Hypothalamus (tissue), 51 donors: Measurements from ENCODE around the gene RNASEH2A.
"Not testable (repeated sequence)": the region's sequence is repeated elsewhere in the genome, so short reads cannot be mapped to it uniquely, and the experiment has no call there.

ENCODE experiments used
- DNase-seq, 51 donors: peaks; one replicate each; lab custom pipeline; 2025; lab: John Stamatoyannopoulos, UW

The RNASEH2A gene

DNA sequence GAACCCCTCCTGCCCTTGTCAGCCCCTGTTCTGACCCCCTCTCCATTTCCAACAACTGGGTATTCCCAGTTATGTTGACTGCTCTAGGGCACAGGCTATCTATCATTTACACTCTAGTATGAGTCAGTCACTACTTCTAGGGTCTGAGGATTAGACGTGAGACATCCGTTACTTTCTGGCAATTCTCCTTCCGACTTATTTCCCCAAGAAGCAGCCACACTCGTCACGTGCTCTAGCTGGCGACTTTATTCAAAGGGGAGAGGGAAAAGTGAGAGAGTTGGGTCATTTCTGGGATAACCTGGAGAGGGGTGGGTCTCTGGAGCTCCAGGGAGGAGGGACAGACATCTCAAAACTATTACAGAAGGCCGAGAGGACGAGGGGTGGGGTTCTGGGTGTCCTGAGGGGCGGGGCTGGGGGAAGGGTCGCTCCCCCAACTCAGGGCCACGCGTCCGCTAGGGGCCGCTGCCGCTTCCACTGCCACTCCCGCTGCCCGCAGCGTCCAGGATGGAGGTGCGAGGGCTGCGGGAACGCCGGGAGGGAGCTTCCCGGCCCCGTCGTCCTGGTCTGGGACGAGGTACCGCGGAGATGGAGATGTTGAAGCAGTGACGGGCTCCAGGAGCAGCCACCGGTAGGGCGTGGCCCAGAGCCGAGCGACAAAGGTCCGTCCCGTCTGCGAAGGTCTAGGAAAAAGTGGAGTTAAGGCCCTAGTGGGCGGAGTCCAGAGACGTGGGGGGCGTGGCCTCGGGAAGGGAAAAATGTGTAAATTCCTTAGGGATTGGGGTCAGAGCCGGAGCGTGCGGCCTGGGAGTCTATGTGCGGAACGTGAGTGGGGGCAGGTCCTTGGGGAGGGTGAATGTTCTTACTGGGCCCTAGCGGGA is 19.1 kb downstream of the RNASEH2A start:
- no peak for DNase-seq

DNA sequence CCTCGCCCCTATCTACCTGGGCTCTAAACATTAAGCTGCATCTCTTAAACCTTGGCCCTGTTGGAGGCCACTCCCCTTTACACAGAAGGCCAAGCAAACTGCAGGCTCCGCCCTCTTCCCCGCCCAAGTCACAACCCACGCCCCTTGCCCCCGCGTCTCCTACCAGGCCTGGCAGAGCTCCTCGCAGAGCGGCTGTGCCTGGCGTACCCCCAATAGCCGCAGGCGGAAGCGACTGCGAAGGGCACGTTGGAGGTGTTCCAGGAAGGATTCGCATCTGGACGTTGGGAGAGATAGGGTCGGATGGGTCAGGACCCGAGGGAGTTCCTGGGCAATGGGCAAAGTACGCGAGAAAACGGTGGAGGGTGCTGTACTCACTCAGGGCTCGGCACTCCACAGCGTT is 22.1 kb downstream of the RNASEH2A start:
- no peak for DNase-seq

DNA sequence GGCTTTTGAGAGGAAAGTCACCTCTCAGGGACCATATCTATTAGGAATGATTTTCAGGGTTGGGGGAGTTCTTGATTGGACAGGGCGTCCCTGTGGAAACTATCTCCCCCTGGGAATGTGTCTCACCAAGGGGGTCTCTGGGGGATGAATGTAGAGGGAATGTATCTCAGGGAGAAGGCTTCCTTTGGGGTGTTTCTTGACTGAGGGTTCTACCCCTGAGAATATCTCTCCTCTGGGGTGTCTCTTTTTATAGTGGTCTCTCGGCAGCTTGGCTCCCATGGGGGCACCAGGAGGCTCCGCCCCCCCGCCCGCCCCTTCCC is 27.0 kb downstream of the RNASEH2A start:
- DNase-seq = peak in 1 of 51 donors; percentile 7

DNA sequence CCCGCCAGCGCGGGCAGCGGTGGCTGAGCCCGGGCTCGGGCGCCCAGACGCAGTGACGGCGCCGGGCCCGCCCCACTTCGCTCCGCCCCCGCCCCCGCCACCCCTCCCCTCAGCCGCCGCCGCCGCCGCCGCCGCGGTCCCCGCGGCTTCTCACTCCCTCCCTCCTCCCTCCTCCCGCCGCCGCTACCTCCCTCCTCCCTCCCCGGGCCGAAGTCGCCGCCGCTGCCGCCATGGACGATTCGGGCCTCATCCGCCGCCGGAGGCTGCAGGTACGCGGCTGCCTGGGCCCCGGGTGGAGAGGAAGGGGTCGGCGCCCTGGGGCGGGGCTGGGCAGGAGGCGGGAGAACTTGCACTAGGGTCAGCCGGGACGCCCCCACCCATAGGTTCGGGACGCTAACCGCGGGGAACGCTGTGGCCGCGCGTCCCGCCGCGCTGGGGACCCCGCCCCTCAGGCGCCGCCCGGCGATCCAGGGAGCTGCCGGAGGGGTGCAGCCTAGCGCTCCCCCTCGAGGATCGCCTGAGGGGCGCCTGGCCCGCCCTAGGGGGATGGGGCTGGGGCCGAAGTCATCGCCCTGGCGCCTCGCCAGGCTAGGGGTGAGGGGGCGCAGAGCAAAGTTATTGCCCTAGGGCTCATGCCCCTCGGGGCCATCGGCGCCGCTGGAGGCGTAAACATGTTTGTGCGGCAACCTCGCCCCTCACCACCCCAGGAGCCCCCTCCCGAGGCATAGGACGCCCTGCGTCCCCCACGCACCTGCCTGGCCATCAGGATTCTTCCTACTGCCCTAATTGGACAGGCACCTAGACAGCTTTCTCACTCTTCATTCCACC is 27.6 kb downstream of the RNASEH2A start:
- DNase-seq = peak in 14 of 51 donors; percentile 3 to 36 (median 27)

DNA sequence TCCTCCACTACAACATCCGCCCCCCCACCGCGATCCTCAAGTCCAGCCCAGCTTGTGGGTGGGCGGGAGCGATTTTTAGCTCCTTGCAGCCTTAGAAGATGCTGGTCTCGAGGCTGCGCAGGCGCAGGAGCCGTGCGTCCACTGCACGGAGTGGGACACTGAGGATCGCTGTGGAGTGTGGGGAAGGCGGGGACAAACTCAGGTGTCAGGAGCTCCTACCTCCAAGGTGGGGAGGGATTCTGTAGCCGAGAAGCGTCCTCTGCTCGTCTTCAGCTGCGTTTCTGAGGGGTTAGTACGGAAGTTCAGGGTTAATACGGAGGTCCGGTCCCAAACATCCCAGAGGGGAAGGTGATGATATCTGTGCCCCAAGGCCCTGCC is 28.2 kb downstream of the RNASEH2A start, which contains the start of gene RTBDN:
TSS of gene RTBDN (minus strand) at position 14 of the 378 bp plus-strand sequence. CDS start 4,600 bp downstream, outside the sequence.
- peak in 4 of 51 donors; percentile 4 to 37 (median 10) for DNase-seq

DNA sequence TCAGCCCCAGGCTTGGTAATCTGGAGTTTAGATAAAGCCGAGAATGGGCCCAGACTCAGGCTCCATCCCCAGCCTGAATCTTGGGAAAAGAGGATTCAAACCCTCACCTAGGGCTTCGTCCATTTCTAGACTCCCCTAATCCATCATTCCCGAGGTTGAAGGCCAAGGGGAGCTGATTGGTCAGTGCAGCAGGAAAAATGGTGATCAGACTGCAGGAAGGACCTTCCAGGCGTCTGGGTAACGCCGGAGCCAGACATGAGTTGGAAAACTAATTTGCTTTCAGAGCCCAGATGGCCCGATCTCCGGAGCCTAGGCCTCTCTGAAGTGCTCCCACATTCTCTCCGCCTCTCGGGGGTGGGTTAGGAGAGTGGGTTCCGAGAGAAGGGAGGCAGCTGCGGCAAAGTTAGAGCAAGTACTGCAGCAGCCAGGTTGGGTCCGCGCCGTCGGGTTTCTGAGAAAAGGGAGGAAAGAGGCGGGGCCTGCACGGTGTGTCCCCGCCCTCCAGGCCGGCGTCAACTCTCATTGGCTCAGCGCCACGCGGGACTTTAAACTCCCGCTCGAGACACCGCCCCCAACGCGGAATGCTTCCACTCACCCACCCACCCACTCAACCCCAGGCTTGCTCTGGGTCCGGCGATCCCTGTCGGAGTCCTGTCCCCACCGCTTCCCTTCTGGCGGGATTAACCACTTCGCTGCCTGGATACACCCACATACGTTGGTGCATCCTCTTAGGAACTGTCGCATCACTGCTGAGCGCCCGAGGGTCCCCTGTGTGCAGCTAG is 28.8 kb downstream of the RNASEH2A start:
- DNase-seq = peak in 11 of 51 donors; percentile 1 to 33 (median 21)

DNA sequence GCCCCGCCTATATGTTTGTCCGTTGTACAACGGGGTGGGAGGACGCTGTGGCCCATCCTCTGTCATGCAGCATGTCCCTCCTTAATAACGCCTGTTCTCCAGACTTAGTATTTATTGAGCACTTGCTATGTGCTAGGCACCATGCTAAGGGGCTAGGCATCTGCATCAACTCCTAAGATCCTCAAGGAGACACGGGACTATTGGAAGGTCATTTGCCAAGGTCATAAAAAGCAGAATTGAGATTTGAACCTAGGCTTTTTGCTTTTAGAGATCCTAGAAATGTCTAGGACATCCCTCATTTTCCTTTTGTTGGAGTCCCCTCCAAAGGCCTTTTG is 30.1 kb downstream of the RNASEH2A start:
- DNase-seq = no peak

DNA sequence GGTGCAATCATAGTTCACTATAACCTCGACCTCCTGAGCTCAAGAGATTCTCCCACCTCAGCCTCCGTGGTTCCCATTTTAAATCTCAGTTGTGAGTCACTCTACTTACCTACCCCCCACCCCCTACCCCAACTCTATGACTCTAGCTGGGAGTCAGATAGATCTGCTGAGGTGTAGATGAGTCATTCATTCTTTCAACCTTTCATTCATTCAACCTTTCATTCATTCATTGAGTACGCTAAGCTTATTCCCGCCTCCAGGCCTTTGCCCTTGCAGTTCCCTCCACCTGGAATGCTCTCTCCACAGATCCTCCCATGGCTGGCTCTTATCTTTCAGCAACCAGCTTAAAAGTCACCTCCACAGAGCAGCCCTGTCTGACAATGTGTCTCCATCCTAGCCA is 30.8 kb downstream of the RNASEH2A start:
- no peak for DNase-seq

DNA sequence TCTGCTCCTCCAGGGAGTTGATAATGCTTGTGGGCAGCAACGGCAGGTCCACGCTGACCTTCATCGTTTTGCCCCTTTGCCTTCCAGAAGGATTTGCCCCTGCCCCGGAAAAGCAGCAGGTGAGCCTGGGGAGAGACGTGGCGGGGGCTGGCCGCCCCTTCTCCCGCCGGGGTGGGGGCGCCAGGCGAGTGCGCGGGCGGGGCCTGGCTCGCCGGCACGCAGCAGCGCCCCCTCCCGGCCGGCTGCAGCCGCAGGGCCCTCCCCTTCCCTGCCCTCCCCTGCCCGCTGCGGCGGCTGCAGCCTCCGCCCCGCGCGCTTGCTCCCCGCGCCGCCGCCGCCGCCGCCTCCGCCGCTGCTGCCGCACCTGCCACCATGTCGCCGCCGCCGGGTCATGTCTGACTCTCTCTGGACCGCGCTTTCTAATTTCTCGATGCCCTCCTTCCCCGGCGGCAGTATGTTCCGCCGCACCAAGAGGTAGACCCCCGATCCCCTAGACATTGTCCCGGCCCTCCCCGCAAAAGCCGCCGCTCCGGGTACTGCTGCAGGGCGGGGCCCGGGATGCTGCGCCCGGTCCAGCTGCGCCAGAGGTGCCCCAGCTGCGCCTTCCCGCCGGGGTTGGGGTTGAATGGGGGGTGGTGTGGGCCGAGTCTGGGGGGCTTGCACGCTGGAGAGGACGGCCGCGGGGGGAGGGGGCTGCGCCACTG is 31.9 kb downstream of the RNASEH2A start, which contains the start of gene MAST1:
TSS of gene MAST1 (plus strand) at position 334 of the 704 bp plus-strand sequence. CDS start at position 392, 58 bp downstream.
- peak in 19 of 51 donors; percentile 8 to 69 (median 25) for DNase-seq

DNA sequence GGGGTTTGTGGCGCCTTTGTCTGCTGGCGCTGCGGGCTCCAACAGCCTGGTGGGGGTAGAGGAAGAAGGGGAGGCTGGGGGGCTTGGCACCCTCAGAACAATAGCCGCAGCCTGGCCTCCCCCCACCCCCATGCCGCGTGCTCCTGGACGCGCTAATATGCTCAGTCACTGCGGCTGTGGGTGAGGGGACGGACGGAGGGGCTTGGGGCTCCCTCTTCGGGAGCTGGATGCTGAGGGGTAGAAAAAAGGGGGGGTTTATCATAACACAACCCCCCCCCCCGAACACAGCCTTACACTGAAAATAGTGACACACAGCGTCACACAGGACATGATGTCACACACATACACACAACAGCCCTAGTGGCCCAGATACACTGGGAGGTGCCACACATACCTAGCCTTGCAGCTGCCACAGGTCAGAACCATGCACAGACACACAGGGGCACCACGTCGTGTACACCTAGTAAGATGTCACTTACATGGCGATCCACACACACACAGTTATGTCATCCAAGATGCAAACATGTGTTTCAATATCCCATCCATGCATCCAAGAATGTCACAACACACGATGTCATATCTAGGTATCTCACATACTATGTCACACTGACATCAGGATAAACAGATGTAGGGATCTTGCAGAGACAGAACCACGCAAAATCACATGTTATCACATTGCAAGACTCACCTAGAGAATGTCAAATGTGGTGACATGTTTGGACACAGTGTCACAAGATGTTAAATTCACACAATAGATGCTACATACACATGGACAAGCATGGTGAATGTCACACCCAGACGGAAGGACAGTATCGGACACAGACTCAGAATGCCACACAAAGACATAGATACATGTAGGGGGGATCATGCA is 32.7 kb downstream of the RNASEH2A start:
- DNase-seq = peak in 3 of 51 donors; percentile 5 to 27 (median 26)

DNA sequence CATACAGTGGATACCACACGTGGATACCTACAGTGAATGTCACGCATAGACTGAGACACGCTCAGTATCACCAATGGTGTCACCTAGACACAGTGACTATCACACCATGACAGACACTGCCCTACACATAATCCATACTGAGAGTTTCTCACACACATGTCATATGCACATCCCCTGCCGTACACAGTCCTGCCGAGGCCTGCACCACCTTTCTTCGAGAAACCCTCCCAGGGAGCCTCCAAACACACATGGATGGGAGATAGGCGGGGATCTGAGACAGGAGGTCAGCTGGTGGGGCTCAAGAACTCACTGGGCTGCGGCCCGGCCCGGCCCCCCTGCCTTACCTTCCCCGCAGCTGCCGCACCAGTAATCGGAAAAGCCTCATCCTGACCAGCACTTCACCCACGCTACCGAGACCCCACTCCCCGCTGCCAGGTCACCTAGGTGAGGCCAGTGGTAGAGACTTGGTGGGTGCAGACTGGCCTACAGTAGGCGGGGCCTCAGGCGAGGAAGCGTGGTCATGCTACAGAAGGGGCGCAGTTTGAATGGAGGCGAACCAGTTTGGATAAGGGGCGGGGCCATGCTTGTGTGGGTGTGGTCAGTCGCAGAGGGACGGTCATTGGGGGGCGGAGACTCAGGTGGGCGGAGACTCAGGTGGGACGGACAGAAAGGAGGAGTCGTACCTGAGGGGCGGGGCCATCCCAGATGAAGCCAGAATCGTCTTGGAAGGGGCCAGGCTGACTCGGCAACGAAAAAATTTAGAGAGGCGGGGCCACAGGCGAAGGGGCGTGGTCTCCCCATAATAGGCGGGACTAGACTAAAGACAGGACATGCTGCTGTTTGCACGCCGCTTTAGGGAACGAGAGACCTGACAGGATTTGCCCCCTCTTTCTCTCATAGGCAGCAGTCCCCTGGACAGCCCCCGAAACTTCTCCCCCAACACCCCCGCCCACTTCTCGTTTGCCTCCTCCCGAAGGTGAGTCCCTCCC is 34.0 kb downstream of the RNASEH2A start:
- peak in 24 of 51 donors; percentile 3 to 75 (median 42) for DNase-seq

DNA sequence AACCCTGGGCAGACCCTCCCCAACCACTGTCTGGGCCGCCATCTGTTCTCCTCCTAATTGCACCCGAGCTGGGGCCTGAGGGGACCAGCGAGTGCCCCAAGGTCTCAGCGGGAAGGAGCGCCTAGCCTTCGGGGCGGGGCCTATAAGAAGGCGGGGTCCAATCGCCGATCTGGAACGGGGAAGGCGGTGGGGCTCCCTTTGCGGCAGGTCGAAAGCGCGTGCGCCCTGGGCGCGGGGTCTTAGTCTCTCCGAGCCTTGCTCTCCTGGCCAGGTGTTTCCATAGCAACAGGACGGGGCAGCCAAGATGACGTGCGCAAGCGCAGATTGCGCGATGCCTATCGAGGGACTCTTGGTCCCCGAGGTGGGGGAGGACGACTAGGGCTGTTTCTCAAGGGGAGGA is 34.7 kb downstream of the RNASEH2A start:
- DNase-seq = peak in 22 of 51 donors; percentile 3 to 58 (median 26)

DNA sequence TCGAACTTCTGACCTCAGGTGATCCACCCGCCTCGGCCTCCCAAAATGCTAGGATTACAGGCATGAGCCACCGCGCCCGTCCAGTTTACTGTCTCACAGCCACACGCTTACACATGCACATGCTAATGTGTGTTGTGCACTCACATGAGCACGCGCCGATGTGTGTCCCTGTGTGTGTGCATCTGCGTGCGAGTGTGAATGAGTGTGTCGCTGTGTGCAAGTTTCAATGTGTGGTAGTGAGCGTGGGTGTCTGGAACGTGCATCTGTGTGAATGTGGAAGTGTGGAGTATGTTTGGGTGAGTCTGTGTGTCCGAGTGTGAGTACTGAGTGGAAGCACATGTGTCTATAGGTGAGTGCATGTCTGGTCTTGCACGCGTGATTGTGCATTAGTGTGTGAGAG is 36.1 kb downstream of the RNASEH2A start:
- no peak for DNase-seq

DNA sequence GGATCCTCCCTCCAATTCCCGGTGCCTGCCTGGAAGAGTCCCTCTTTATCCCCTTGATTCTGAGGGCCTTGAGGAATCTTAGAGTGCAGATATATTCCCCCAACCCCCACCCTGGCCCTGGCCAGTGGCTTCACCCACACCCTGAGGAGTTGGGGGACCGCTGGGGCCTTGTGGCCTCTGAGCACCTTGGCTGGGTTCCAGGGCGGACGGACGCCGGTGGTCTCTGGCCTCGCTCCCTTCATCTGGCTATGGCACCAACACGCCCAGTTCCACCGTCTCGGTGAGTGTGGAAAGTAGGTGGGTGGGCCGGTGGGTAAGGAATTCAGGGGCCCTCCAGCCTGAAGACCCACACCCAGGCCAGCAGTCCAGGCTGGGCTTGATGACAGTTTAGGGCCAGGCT is 36.9 kb downstream of the RNASEH2A start:
- DNase-seq = no peak

DNA sequence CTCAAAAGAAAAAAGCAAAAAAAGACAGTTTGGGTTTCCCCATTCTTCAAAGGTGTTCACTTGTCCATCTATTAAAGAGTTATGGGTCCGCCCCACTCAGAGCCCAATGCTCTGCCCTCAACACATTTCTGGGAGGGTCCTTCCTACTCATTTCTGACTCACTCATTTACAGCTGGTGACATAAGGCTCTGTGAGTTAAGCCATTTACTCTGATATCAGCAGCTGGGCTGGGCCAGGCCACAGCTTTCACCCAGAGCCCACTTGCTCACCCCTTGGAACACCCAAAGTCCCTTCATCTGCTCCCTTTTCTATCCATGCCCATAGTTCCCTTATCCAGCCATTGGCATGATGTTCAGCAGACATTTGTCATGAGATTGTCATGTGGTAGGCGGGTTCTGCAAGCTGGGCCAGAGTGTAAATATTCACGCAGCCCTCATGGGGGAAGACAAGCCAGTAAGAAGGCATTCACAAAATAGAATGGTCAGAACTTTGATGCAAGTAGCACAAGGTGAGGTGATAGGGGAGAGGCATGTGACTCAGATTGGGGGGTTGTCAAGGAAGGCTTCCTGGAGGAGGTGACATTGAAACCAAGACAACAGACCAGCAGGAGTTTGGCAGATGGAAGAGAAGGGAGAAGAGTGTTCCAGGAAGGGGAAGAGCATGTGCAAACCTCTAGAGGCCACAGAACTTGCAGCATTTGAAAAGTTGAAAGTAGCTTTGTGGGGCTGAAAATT is 37.8 kb downstream of the RNASEH2A start:
- no peak for DNase-seq

DNA sequence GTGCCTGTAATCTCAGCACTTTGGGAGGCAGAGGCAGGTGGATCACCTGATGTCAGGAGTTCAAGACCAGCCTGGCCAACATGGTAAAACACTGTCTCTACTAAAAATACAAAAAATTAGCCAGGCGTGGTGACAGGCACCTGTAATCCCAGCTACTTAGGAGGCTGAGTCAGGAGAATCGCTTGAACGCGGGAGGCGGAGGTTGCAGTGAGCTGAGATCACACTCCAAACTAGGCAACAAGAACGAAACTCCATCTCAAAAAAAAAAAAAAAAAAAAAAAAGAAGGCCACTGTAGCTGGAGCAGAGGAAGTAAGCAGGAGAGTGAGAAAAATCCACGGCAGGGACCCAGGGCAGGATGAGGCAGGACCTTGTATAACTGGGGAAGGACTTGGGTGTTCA is 40.2 kb downstream of the RNASEH2A start:
- DNase-seq = not testable (repeated sequence)
